Natural killer cell (primary cell): ENCODE results near the gene HBD. TPM values are rescaled to one million over a fixed set of nuclear protein-coding genes. Genes with fewer than 3 reads are reported as not detected.

ENCODE experiments used
- ATAC-seq, 3 donors: fragments of 150-1000 bp in 2 of 3; fragments of 200-7000 bp in 1 of 3; cut with Tn5 transposase; 1 replicate in 1 of 3; 2 replicates in 2 of 3; pipeline ENCODE4 v1.10.0; 2021; ENCODE audit warnings: mild to moderate bottlenecking in 2 of 3, moderate library complexity in 2 of 3
- DNase-seq, 2 donors: peaks; one replicate each; pipeline versions ENCODE4 v3.0.0 to v3.0.0-alpha.2; 2013 to 2021; ENCODE audit warnings: mixed read lengths in 1 of 2
- H3K27ac ChIP-seq: one replicate; pipeline ENCODE4 v1.5.1; 2013; ENCODE audit warnings: mild to moderate bottlenecking, low read length
- H3K27me3 ChIP-seq: one replicate; pipeline ENCODE4 v1.6.1; 2013; ENCODE audit warnings: low read length; ENCODE audit not compliant: control insufficient read depth, insufficient read depth
- H3K36me3 ChIP-seq: one replicate; pipeline ENCODE4 v1.6.1; 2013; ENCODE audit warnings: low read length; ENCODE audit not compliant: control insufficient read depth, insufficient read depth
- H3K4me1 ChIP-seq: one replicate; pipeline ENCODE4 v1.6.1; 2013; ENCODE audit warnings: low read length; ENCODE audit not compliant: control insufficient read depth, insufficient read depth
- H3K4me3 ChIP-seq: one replicate; pipeline ENCODE4 v1.5.1; 2013; ENCODE audit warnings: low read length
- H3K9me3 ChIP-seq: one replicate; pipeline ENCODE4 v1.6.1; 2013; ENCODE audit warnings: low read length; ENCODE audit not compliant: control insufficient read depth, insufficient read depth
- H3K27ac Mint-ChIP-seq, 2 donors: one replicate each; pipeline ENCODE4 v1.8.0; 2022; ENCODE audit warnings: mild to moderate bottlenecking in 2 of 2, mixed read lengths in 2 of 2, moderate library complexity in 1 of 2
- H3K27me3 Mint-ChIP-seq, 2 donors: one replicate each; pipeline ENCODE4 v1.8.0; 2022; ENCODE audit warnings: low read depth in 2 of 2, mixed read lengths in 2 of 2
- H3K36me3 Mint-ChIP-seq: one replicate; pipeline ENCODE4 v1.8.0; 2022; ENCODE audit warnings: mixed read lengths
- H3K4me1 Mint-ChIP-seq, 2 donors: one replicate each; pipeline ENCODE4 v1.8.0; 2022; ENCODE audit warnings: mixed read lengths in 2 of 2
- H3K4me3 Mint-ChIP-seq: one replicate; pipeline ENCODE4 v1.8.0; 2022; ENCODE audit warnings: mild to moderate bottlenecking, moderate library complexity, mixed read lengths
- H3K9me3 Mint-ChIP-seq, 2 donors: one replicate each; pipeline ENCODE4 v1.8.0; 2022; ENCODE audit warnings: mixed read lengths in 2 of 2
- CTCF ChIP-seq: fragments of 200-600 bp; IDR thresholded peaks from one replicate; pipeline ENCODE4 v1.8.0; 2022; ENCODE audit warnings: antibody characterized with exemption
- WGBS: methylation state at CpG from one replicate; pipeline ENCODE4 v1.1.7; 2013; ENCODE audit warnings: missing lambda C conversion rate; ENCODE audit not compliant: insufficient coverage; 5-methylcytosine and 5-hydroxymethylcytosine counted together
- intact Hi-C: fragments of 100-400 bp; cut with micrococcal nuclease; formaldehyde crosslinking; loops from one replicate; pipeline ENCODE4 v1.14.2; 2022
- total RNA-seq, 4 donors: library from RNA; stranded (reverse); fragments of 120-200 nt in 1 of 4; gene quantifications; one replicate each; pipeline versions ENCODE4 v1.2.3 to v1.2.4, GENCODE V29; 2013 to 2022

The HBD gene
- total RNA-seq, 3 donors from 2014 or later (not counting 1 experiment from before 2014, with no cell fraction given) = not detected

GRCh38 chr11:5196731-5197130, 37.6 kb downstream of the HBD start:
- peaks cover 0 to 3% of the 10 kb centered on the region in 2 donors for H3K9me3 Mint-ChIP-seq
- H3K4me3 Mint-ChIP-seq = no peak overlapping the region
- no peaks in the 10 kb centered on the region for H3K4me1 Mint-ChIP-seq
- DNase-seq (no peak), ATAC-seq (no peak)
- Histone ChIP-seq H3K36me3 (no peaks in the 10 kb centered on the region), H3K4me3 (no peak overlapping the region), H3K9me3 (peaks cover 2% of the 10 kb centered on the region), H3K4me1 (no peaks in the 10 kb centered on the region), H3K27me3 (no peaks in the 10 kb centered on the region), H3K27ac (no peak overlapping the region)
- intact Hi-C loops = no loop called here
- no peaks in the 10 kb centered on the region for H3K27me3 Mint-ChIP-seq
- no peak overlapping the region for H3K27ac Mint-ChIP-seq
- no peak for TF ChIP-seq CTCF
- no peaks in the 10 kb centered on the region for H3K36me3 Mint-ChIP-seq
- 85% methylated on average over 3 of the region's 3 CpGs for WGBS

GRCh38 chr11:5196067-5196466, 38.2 kb downstream of the HBD start:
- H3K27ac Mint-ChIP-seq = no peak overlapping the region
- H3K4me3 Mint-ChIP-seq = no peak overlapping the region
- H3K4me3 ChIP-seq = no peak overlapping the region
- no peaks in the 10 kb centered on the region for H3K27me3 ChIP-seq
- H3K36me3 ChIP-seq = no peaks in the 10 kb centered on the region
- WGBS = 89% methylated on average over 5 of the region's 5 CpGs
- no peak for DNase-seq
- peaks cover 0 to 3% of the 10 kb centered on the region in 2 donors for H3K9me3 Mint-ChIP-seq
- intact Hi-C loops = no loop called here
- TF ChIP-seq CTCF = no peak
- H3K36me3 Mint-ChIP-seq = no peaks in the 10 kb centered on the region
- ATAC-seq = no peak
- H3K27ac ChIP-seq = no peak overlapping the region
- H3K4me1 Mint-ChIP-seq = no peaks in the 10 kb centered on the region
- peaks cover 2% of the 10 kb centered on the region for H3K9me3 ChIP-seq
- H3K4me1 ChIP-seq = no peaks in the 10 kb centered on the region
- H3K27me3 Mint-ChIP-seq = no peaks in the 10 kb centered on the region

- no peak for TF ChIP-seq CTCF
- H3K4me3 Mint-ChIP-seq = no peak overlapping the region
- DNase-seq = no peak
- H3K4me3 ChIP-seq = no peak overlapping the region
- no peaks in the 10 kb centered on the region for H3K36me3 Mint-ChIP-seq
- H3K4me1 ChIP-seq = no peaks in the 10 kb centered on the region
- H3K4me1 Mint-ChIP-seq = no peaks in the 10 kb centered on the region
- no peak for ATAC-seq
- peaks cover 0 to 6% of the 10 kb centered on the region in 2 donors for H3K9me3 Mint-ChIP-seq
- intact Hi-C loops = no loop called here
- H3K27ac Mint-ChIP-seq = no peak overlapping the region
- no peaks in the 10 kb centered on the region for H3K27me3 ChIP-seq
- H3K27ac ChIP-seq = no peak overlapping the region
- WGBS = no CpG with 5 or more reads among the region's 1 CpG
- no peaks in the 10 kb centered on the region for H3K27me3 Mint-ChIP-seq
- no peaks in the 10 kb centered on the region for H3K36me3 ChIP-seq
- H3K9me3 ChIP-seq = peaks cover 6% of the 10 kb centered on the region
These were observed 41.5 kb downstream of the HBD start for GRCh38 chr11:5192738-5193137.

GRCh38 chr11:5188201-5188600, 46.1 kb downstream of the HBD start:
- no peaks in the 10 kb centered on the region for H3K4me1 Mint-ChIP-seq
- Histone ChIP-seq H3K9me3 (peaks cover 3% of the 10 kb centered on the region), H3K27me3 (no peaks in the 10 kb centered on the region), H3K4me1 (no peaks in the 10 kb centered on the region), H3K36me3 (no peaks in the 10 kb centered on the region), H3K27ac (no peak overlapping the region), H3K4me3 (no peak overlapping the region)
- no peaks in the 10 kb centered on the region for H3K27me3 Mint-ChIP-seq
- WGBS = 95% methylated on average over 1 of the region's 2 CpGs
- H3K9me3 Mint-ChIP-seq = peaks cover 0 to 6% of the 10 kb centered on the region in 2 donors
- intact Hi-C loops = no loop called here
- H3K36me3 Mint-ChIP-seq = no peaks in the 10 kb centered on the region
- no peak for DNase-seq
- H3K4me3 Mint-ChIP-seq = no peak overlapping the region
- no peak for ATAC-seq
- TF ChIP-seq CTCF = no peak
- no peak overlapping the region for H3K27ac Mint-ChIP-seq
